Mononuclear cell (primary cell): ENCODE results near the gene FRRS1L. TPM values are rescaled to one million over a fixed set of nuclear protein-coding genes. Genes with fewer than 3 reads are reported as not detected.

ENCODE experiments used
- H3K27me3 ChIP-seq: 2 replicates; pipeline ENCODE4 v1.6.0; 2011; ENCODE audit warnings: low read length, control low read depth; ENCODE audit not compliant: insufficient read depth
- H3K4me1 ChIP-seq: 2 replicates; pipeline ENCODE4 v1.5.1; 2011; ENCODE audit warnings: mild to moderate bottlenecking, low read length, control low read depth; ENCODE audit not compliant: insufficient read depth
- H3K4me3 ChIP-seq: 2 replicates; pipeline ENCODE4 v1.5.1; 2011; ENCODE audit warnings: mild to moderate bottlenecking, low read length, moderate library complexity
- H3K9me3 ChIP-seq: 2 replicates; pipeline ENCODE4 v1.5.1; 2011; ENCODE audit warnings: low read depth, mild to moderate bottlenecking, control low read depth, low read length
- total RNA-seq: library from RNA; depleted of rRNA; stranded (reverse); fragments of >200 nt; gene quantifications from one replicate; pipeline ENCODE4 v1.2.3, GENCODE V29; 2012

The FRRS1L gene
- total RNA-seq, 1 donor, result under 0.01 TPM

DNA sequence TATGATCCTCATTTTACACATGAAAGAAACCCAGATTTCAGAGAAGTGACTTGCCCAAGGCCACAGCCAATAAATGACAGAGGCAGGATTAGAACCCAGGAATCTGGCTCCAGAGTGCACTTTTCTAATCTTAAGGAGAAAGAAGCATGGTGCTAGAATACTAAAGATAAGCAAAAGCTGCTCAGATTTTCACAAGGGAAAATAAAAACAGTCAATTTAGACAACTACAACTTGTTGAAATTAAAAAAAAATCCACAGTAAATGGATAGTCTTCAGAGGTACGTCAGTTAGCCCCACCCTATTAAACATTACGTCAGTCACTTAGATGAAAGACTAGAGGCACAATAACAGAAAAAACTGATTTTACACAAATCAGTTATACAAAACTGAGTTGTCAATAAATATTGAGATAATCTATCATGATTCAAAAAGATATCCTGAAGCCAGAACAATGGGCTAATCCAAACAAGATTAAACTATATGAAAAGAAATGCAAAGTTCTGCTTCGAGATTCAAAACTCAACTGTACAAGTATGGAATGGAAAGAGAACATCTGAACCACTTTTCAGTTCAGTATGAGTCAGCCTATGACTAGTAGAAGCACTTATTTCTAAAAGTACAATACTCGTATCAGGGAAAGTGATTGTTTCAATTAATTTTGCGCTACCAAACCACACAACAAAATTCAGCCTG, 56.6 kb downstream of the FRRS1L start:
- Histone ChIP-seq H3K9me3 (no peaks in the 10 kb centered on the region), H3K4me3 (no peak overlapping the region), H3K27me3 (no peaks in the 10 kb centered on the region), H3K4me1 (peaks cover 23% of the 10 kb centered on the region)

DNA sequence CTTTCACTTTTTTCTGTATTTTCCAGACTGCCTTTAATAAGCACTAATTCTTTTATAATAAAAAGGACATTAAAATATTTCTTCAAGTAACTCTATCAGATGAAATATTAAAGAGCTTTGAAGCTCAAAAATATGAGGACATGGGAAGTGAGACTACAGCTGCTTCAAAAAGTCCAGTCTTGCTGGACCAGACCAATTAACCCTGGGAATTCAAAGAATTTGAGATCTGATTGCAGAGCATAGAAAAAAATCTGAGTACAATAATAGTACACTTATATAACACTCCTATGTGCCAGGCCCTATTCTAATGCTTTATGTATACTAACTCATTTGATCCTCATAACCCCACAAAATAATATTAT, 57.1 kb downstream of the FRRS1L start:
- H3K4me1 ChIP-seq, result peaks cover 21% of the 10 kb centered on the region
- no peak overlapping the region for H3K4me3 ChIP-seq
- no peaks in the 10 kb centered on the region for H3K9me3 ChIP-seq
- no peaks in the 10 kb centered on the region for H3K27me3 ChIP-seq

DNA sequence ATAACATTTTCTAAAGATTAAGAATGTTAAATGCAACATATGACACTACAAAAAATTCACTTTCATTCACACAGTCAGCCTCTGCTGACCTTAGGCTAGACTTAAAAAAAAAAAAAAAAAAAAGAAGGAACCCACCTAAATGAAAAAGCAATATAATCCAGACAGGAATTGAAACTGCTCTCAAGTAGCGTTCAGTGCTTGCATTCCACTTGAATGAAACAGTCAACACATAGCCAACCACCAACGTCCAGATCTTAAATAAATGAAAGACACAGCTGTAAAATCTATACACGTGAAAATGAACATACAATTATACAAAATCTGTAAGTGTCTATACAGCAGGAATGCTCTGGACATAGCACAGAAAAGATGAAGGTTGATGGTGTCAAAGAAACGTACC, 58.7 kb downstream of the FRRS1L start:
- H3K9me3 ChIP-seq, result no peaks in the 10 kb centered on the region
- H3K4me3 ChIP-seq, result no peak overlapping the region
- peaks cover 18% of the 10 kb centered on the region for H3K4me1 ChIP-seq
- no peaks in the 10 kb centered on the region for H3K27me3 ChIP-seq

DNA sequence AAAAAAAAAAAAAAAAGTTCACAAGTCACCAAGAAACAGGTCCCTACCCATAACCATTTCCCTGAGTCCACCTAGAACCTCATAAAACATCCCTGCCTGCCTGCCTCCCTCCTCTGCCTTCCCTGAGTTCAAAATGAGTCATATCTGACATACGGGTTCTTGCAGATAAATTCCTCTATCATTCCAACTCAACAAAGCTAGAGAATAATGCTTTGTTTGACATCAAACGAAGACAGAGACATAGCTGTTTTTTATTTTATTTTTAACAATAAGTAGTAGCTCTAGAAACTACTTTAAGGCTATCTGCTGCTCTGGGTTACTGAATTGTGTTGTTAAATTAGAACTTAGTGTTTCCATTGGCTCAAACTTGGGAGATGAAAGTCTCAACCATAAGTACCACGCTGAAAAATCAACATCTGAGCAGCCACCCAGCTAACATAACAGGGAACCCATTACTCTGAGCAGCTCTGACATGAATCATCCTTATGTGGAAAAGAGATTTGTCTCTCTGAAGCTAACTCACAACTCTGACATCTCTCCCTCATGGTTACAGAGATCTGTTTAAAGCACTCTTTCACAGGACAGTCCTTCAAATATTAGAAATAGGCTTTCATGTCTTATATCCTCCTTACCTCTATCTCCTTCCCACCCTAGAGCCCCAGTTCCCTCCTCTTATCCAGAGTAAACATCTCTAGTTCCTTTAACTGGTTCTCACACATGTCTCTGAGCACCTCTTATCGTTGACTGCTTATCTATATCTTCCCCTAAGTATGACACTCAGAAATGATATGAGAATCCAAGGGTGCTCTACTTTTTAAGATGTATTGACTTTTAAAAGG, 59.4 kb downstream of the FRRS1L start:
- Histone ChIP-seq H3K9me3 (no peaks in the 10 kb centered on the region), H3K27me3 (no peaks in the 10 kb centered on the region), H3K4me3 (no peak overlapping the region), H3K4me1 (peaks cover 18% of the 10 kb centered on the region)

DNA sequence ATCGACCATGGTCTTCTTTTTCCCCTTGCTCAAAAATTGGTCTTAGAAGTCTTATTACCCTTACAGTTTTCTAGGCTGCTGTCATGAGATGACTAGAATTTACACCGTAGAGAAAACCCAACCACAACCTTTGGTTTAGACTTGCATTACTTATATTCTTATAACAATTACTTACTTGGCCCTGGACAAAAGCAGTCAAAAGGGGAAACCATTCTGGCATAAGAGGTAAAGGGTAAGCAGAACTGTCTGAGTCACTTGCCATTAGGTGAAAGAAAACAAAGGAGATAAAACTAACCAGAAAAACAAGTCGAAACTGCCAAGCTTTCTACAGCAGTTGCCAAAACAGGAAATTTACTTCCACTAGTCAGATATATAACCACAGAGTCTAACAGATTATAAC, 65.2 kb downstream of the FRRS1L start:
- H3K9me3 ChIP-seq, result no peaks in the 10 kb centered on the region
- no peak overlapping the region for H3K4me3 ChIP-seq
- H3K27me3 ChIP-seq, result no peaks in the 10 kb centered on the region
- H3K4me1 ChIP-seq, result peaks cover 18% of the 10 kb centered on the region

DNA sequence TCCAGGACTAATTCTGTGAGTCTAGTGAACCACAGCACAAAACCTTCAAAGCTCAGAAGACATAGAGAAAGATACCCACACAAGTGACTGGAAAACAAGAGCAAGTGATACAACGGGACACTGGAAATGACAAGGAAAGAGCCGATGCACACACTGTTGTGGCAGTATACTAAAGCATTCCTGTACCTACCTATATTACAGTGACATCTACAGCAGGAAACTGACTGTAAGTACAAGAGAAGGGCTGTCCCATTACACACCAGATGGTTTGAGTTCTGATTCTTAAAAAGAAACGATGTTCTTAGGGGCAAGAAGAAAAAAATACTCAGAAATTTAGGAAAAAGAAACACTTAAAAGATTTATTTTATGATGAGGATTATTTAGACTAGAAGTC, 65.8 kb downstream of the FRRS1L start:
- H3K27me3 ChIP-seq, result no peaks in the 10 kb centered on the region
- no peak overlapping the region for H3K4me3 ChIP-seq
- no peaks in the 10 kb centered on the region for H3K9me3 ChIP-seq
- peaks cover 19% of the 10 kb centered on the region for H3K4me1 ChIP-seq

DNA sequence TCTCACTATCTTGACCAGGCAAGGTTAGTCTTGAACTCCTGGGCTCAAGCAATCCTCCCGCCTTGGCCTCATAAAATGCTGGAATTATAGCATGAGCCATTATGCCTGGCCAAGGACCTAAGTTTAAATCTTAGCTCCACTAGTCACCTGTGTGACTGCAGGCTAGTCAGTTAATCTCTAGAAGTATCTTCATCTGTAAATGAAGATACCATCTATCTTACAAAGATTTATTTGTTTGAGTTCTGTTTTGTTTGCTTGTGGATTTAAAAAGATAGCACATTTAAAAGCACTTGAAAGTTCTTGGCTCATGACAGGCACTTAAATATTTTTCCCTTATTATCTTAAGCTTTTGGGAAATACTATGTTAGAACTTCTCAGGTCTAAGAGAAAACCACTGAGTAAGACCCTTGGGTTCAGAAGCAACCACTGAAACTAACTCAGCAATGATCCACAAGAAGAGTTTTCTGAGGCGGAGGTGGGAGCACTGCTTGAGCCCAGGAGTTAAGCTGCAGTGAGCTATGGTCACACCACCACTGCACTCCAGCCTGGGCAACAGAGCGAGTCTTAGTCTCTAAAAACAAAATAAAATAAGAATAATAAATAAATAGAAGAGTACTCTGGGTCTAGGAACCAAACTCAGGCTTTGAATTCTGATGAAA, 66.4 kb downstream of the FRRS1L start:
- H3K4me1 ChIP-seq, result peaks cover 24% of the 10 kb centered on the region
- no peak overlapping the region for H3K4me3 ChIP-seq
- H3K9me3 ChIP-seq, result no peaks in the 10 kb centered on the region
- H3K27me3 ChIP-seq, result no peaks in the 10 kb centered on the region

DNA sequence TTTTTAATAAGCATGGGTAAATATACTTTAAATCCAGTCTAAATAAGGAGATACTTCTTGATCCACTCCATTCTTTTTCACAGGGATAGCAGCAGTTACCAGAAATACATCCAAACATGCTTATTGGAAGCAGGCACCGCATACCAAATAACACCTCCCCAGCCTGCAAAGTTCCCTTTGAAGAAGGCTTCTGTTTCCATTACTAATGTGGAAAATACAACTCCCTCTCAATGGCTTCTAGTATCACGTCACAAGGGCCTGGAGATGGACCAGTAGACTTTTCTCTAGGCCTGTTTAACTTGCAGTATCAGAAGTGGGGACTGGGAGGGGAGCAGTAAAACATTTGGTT, 68.1 kb downstream of the FRRS1L start:
- H3K9me3 ChIP-seq, result no peaks in the 10 kb centered on the region
- H3K4me3 ChIP-seq, result no peak overlapping the region
- peaks cover 24% of the 10 kb centered on the region for H3K4me1 ChIP-seq
- H3K27me3 ChIP-seq, result no peaks in the 10 kb centered on the region

DNA sequence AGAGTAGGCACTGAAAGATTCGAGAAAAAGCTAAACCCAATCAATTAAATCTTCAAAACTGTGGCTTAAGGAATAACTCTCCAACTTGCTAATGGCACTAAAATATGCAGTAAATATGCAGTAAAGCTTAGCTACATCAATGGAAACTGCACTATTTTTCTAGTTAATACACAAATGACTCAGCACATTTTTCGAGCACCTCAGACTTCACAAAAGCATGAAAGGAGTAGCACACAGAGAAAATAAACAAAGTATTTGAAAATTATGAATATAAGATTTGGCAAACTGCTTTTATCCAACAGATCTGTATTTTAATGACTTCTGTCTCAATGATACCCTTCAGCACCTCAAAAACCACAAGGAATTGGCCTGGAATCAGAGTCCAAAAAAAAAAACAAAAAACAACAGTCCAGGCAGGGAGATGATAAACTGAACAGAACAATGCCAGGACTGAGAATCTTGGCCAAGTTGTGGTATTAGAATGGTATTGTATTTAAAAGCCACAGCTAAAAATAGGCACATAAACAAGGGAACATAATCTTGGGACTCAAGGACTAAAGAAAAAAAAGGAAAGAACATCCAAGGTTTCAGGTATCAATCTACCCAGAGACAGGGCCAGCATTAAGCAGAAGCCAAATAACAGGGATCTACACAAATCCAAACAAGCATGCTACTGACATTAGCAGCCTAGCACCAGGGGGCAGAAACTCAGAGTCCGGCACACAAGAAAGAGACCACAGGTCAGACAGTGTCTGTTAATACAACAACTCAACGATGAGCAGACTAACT, 68.7 kb downstream of the FRRS1L start:
- Histone ChIP-seq H3K9me3 (no peaks in the 10 kb centered on the region), H3K4me3 (no peak overlapping the region), H3K27me3 (no peaks in the 10 kb centered on the region), H3K4me1 (peaks cover 24% of the 10 kb centered on the region)

DNA sequence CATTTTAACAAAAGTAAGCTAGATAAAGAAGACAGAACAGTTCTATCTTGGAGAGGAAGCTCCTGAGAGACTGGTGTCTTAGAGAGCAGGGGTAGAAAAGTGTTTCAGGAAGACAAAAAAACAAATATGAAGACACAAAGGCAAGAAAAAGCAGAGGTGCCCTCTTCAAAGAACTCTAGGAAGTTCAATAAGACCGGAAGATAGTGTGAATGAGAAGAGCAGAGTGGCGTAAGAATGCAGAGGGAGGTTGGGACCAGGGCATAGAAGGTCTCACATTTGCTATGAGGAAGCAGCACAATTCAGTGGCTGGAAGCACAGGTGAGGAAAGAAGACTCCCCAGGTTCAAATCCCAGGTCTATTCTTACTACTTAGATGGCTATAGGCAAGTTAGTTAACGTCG, 69.9 kb downstream of the FRRS1L start:
- H3K9me3 ChIP-seq, result no peaks in the 10 kb centered on the region
- H3K27me3 ChIP-seq, result no peaks in the 10 kb centered on the region
- H3K4me3 ChIP-seq, result no peak overlapping the region
- H3K4me1 ChIP-seq, result peaks cover 24% of the 10 kb centered on the region

DNA sequence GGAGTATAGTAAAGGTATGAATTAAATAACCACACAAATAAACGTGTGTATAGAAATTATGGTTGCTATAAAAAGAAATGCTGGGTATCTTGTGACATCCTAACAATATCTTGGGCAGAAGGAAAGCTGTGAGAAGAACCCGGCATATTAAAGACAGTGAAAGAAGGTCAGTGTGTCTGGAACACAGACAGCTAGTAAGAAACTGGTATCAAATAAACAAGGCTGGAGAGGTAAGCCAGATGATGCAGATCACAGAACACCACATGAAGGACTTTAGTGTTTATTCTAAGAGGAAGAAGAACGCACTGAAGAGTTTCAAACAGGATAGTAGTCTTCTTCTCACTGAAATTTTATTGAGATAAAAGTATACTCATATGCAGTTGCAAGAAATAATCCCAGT, 71.7 kb downstream of the FRRS1L start:
- Histone ChIP-seq H3K9me3 (no peaks in the 10 kb centered on the region), H3K4me1 (peaks cover 16% of the 10 kb centered on the region), H3K27me3 (no peaks in the 10 kb centered on the region), H3K4me3 (no peak overlapping the region)

DNA sequence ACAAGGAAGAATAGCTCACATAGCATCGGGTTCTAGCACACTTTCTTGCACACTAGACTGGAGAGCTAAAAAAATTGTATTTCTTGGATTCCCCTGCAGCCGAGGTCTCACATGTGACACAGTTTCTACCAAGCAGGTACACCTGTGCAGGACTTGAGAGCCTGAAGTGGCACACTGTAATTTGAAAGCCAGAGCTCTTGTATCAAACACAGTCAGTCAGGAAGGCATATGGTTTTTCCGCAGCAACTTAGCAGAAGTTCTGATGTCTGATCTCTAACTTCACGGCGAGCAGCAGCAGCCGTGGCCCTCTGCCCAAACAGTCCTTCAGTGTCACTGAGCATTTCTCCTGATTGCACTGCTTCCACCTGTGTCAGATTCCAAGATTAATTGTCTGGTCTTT, 72.8 kb downstream of the FRRS1L start:
- Histone ChIP-seq H3K9me3 (no peaks in the 10 kb centered on the region), H3K4me3 (no peak overlapping the region), H3K27me3 (no peaks in the 10 kb centered on the region), H3K4me1 (peaks cover 13% of the 10 kb centered on the region)

DNA sequence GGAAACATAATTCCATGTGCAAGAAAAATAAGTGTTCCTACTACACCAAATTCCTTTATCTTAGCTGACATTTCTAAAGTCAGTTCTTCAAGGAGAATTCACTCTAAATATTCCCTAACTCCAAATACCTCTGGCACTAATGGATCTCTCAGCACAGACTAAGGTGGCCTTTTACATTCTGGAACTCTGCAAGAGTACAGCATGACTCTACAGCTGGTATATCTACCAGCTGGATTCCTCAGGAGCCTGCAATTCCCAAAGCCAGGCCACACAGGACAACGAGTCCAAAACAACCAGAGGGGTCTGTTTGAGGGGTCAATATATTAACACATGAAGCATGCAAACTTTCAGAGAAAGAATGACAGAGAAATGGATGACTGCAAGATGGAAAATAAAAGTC, 74.5 kb downstream of the FRRS1L start:
- no peak overlapping the region for H3K4me3 ChIP-seq
- no peaks in the 10 kb centered on the region for H3K27me3 ChIP-seq
- H3K4me1 ChIP-seq, result peaks cover 6% of the 10 kb centered on the region
- no peaks in the 10 kb centered on the region for H3K9me3 ChIP-seq

DNA sequence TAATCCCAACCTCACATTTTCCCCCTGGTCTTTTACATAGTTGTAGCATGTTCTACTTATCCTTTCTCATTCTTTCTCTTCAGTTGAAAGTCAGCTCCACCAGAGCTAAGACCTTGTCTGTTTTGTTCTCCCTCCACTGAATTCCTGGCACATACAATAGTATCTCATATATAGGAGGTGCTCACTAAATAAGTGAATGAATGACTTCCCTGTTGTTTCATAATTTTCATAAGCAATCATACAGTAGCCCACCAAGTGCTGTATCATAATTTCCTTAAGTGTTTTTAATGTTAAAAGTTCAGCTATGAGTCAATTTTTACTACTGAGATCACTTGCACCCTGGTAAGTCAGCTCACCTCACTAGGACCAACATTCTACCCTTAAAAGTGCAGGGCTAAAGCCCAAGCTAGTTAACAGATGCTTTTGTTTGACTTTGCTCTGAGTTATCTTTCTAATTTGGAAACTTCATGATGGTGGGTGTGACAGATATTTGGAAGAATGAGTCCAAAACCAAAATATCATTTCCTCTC, 74.9 kb downstream of the FRRS1L start:
- Histone ChIP-seq H3K9me3 (no peaks in the 10 kb centered on the region), H3K4me1 (peaks cover 6% of the 10 kb centered on the region), H3K4me3 (no peak overlapping the region), H3K27me3 (no peaks in the 10 kb centered on the region)

DNA sequence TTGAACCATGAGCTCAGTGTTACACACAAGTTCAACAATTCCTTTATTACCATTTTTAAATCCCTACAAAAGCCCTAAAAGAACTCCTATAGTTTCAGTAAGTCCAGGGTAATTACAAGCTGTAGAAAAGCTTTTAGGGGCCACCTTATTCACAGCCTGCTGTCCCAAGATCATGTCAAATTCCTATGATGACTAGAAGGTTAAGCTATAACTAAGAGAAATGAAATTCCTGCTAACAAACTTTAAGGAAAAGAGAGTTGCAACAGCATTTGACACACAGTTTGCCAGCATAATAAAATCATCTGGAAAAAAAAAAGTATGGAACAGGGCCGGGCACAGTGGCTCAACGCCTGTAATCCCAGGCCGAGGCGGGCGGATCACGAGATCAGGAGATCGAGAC, 78.8 kb downstream of the FRRS1L start:
- Histone ChIP-seq H3K4me1 (no peaks in the 10 kb centered on the region), H3K9me3 (no peaks in the 10 kb centered on the region), H3K27me3 (no peaks in the 10 kb centered on the region), H3K4me3 (no peak overlapping the region)
